ENCODE results near the gene BCLAF1. TPM values are rescaled to one million over a fixed set of nuclear protein-coding genes. Genes with fewer than 3 reads are reported as not detected.
"Not testable (repeated sequence)": the region's sequence is repeated elsewhere in the genome, so short reads cannot be mapped to it uniquely, and the experiment has no call there.

The BCLAF1 gene
- total RNA-seq, 1 experiment from 2014 or later = 59.0 TPM

- H3K36me3 ChIP-seq (replicated peaks; ENCODE audit: control insufficient read depth, insufficient read depth, low read length) = peaks cover 2% of the 10 kb centered on the region; the same call in 1 of the 2 replicates
- no peaks in the 10 kb centered on the region for H3K27me3 ChIP-seq (ENCODE audit: control insufficient read depth, insufficient read depth, low read length)
- H3K4me3 ChIP-seq (ENCODE audit: insufficient read depth, low read depth, low read length) = no peak overlapping the region
- DNase-seq = no peak
Observed at GRCh38 chr6:136244061-136244616, 45.5 kb downstream of the BCLAF1 start.

GRCh38 chr6:136236466-136237293 lies 53.0 kb downstream of the BCLAF1 start:
- no peaks in the 10 kb centered on the region for H3K27me3 ChIP-seq (ENCODE audit: control insufficient read depth, insufficient read depth, low read length)
- no peak overlapping the region for H3K4me3 ChIP-seq (ENCODE audit: insufficient read depth, low read depth, low read length)
- H3K36me3 ChIP-seq (replicated peaks; ENCODE audit: control insufficient read depth, insufficient read depth, low read length) = peaks cover 3% of the 10 kb centered on the region
- DNase-seq = no peak

GRCh38 chr6:136235233-136235564 lies 54.4 kb downstream of the BCLAF1 start:
- no peak for DNase-seq
- no peaks in the 10 kb centered on the region for H3K27me3 ChIP-seq (ENCODE audit: control insufficient read depth, insufficient read depth, low read length)
- H3K4me3 ChIP-seq (ENCODE audit: insufficient read depth, low read depth, low read length) = no peak overlapping the region
- peaks cover 1% of the 10 kb centered on the region for H3K36me3 ChIP-seq (replicated peaks; ENCODE audit: control insufficient read depth, insufficient read depth, low read length)

- H3K4me3 ChIP-seq (ENCODE audit: insufficient read depth, low read depth, low read length) = no peak overlapping the region
- H3K36me3 ChIP-seq (replicated peaks; ENCODE audit: control insufficient read depth, insufficient read depth, low read length) = peaks cover 1% of the 10 kb centered on the region
- no peak for DNase-seq
- H3K27me3 ChIP-seq (ENCODE audit: control insufficient read depth, insufficient read depth, low read length) = no peaks in the 10 kb centered on the region
Observed at GRCh38 chr6:136232701-136233100, 56.9 kb downstream of the BCLAF1 start.

GRCh38 chr6:136230219-136230853 lies 59.3 kb downstream of the BCLAF1 start:
- H3K27me3 ChIP-seq (ENCODE audit: control insufficient read depth, insufficient read depth, low read length) = no peaks in the 10 kb centered on the region
- no peak for DNase-seq
- H3K4me3 ChIP-seq (ENCODE audit: insufficient read depth, low read depth, low read length) = no peak overlapping the region
- peaks cover 1% of the 10 kb centered on the region for H3K36me3 ChIP-seq (replicated peaks; ENCODE audit: control insufficient read depth, insufficient read depth, low read length)

- H3K27me3 ChIP-seq (ENCODE audit: control insufficient read depth, insufficient read depth, low read length) = no peaks in the 10 kb centered on the region
- no peaks in the 10 kb centered on the region; the same call in 1 of the 2 replicates for H3K36me3 ChIP-seq (replicated peaks; ENCODE audit: control insufficient read depth, insufficient read depth, low read length)
- H3K4me3 ChIP-seq (ENCODE audit: insufficient read depth, low read depth, low read length) = no peak overlapping the region
- no peak for DNase-seq
Observed at GRCh38 chr6:136228814-136229213, 60.8 kb downstream of the BCLAF1 start.

- Histone ChIP-seq H3K4me3 (ENCODE audit: insufficient read depth, low read depth, low read length) (no peak overlapping the region), H3K27me3 (ENCODE audit: control insufficient read depth, insufficient read depth, low read length) (no peaks in the 10 kb centered on the region), H3K36me3 (replicated peaks; ENCODE audit: control insufficient read depth, insufficient read depth, low read length) (no peaks in the 10 kb centered on the region; the same call in 1 of the 2 replicates)
- DNase-seq = no peak
Observed at GRCh38 chr6:136226674-136227377, 62.8 kb downstream of the BCLAF1 start.

GRCh38 chr6:136226027-136226673 lies 63.5 kb downstream of the BCLAF1 start:
- no peaks in the 10 kb centered on the region; the same call in 1 of the 2 replicates for H3K36me3 ChIP-seq (replicated peaks; ENCODE audit: control insufficient read depth, insufficient read depth, low read length)
- H3K27me3 ChIP-seq (ENCODE audit: control insufficient read depth, insufficient read depth, low read length) = no peaks in the 10 kb centered on the region
- H3K4me3 ChIP-seq (ENCODE audit: insufficient read depth, low read depth, low read length) = no peak overlapping the region
- DNase-seq = peak; percentile 51

GRCh38 chr6:136225496-136225895 lies 64.2 kb downstream of the BCLAF1 start:
- Histone ChIP-seq H3K36me3 (replicated peaks; ENCODE audit: control insufficient read depth, insufficient read depth, low read length) (no peaks in the 10 kb centered on the region), H3K27me3 (ENCODE audit: control insufficient read depth, insufficient read depth, low read length) (no peaks in the 10 kb centered on the region), H3K4me3 (ENCODE audit: insufficient read depth, low read depth, low read length) (no peak overlapping the region)
- no peak for DNase-seq

GRCh38 chr6:136224974-136225373 lies 64.7 kb downstream of the BCLAF1 start:
- DNase-seq; H3K27me3 ChIP-seq (ENCODE audit: control insufficient read depth, insufficient read depth, low read length); H3K4me3 ChIP-seq (ENCODE audit: insufficient read depth, low read depth, low read length); H3K36me3 ChIP-seq (replicated peaks; ENCODE audit: control insufficient read depth, insufficient read depth, low read length): not testable (repeated sequence)

- H3K27me3 ChIP-seq (ENCODE audit: control insufficient read depth, insufficient read depth, low read length) = no peaks in the 10 kb centered on the region
- H3K4me3 ChIP-seq (ENCODE audit: insufficient read depth, low read depth, low read length) = no peak overlapping the region
- DNase-seq = no peak
- no peaks in the 10 kb centered on the region for H3K36me3 ChIP-seq (replicated peaks; ENCODE audit: control insufficient read depth, insufficient read depth, low read length)
Observed at GRCh38 chr6:136216503-136217401, 72.9 kb downstream of the BCLAF1 start.

- DNase-seq = no peak
- Histone ChIP-seq H3K27me3 (ENCODE audit: control insufficient read depth, insufficient read depth, low read length) (no peaks in the 10 kb centered on the region), H3K4me3 (ENCODE audit: insufficient read depth, low read depth, low read length) (no peak overlapping the region), H3K36me3 (replicated peaks; ENCODE audit: control insufficient read depth, insufficient read depth, low read length) (no peaks in the 10 kb centered on the region)
Observed at GRCh38 chr6:136213853-136214252, 75.8 kb downstream of the BCLAF1 start.

GRCh38 chr6:136213012-136213539 lies 76.6 kb downstream of the BCLAF1 start:
- DNase-seq = no peak
- H3K27me3 ChIP-seq (ENCODE audit: control insufficient read depth, insufficient read depth, low read length) = no peaks in the 10 kb centered on the region
- no peak overlapping the region for H3K4me3 ChIP-seq (ENCODE audit: insufficient read depth, low read depth, low read length)
- no peaks in the 10 kb centered on the region for H3K36me3 ChIP-seq (replicated peaks; ENCODE audit: control insufficient read depth, insufficient read depth, low read length)

Measured in H7 (cell line).